HCT116 (cell line): ENCODE measurements around the gene MAGT1. TPM values are rescaled to one million over a fixed set of nuclear protein-coding genes. Genes with fewer than 3 reads are reported as not detected.

Experiments
- ATAC-seq: fragments of 200-7000 bp; cut with Tn5 transposase; 2 replicates; pipeline ENCODE4 v1.9.1; 2020; ENCODE audit warnings: mild to moderate bottlenecking, moderate library complexity
- BruUV-seq: library from RNA; stranded (reverse); fragments of 400-500 nt; replicated peaks from 2 replicates; lab custom pipeline; 2021; lab: Mats Ljungman, UMichigan
- CTCF ChIA-PET: fragments of 300-600 bp; sonication (Branson Sonifier 250); formaldehyde crosslinking; loops from one replicate; lab custom pipeline; 2021; ENCODE audit warnings: antibody characterized with exemption; lab: Charles Lee
- POLR2A ChIA-PET: fragments of 300-600, 350-600 bp; sonication (Branson Sonifier 250); formaldehyde crosslinking; loops from one replicate; lab custom pipeline; 2021; ENCODE audit warnings: antibody characterized with exemption; lab: Charles Lee
- RAD21 ChIA-PET, 2 experiments: fragments of 300-600 bp; sonication (Branson Sonifier 250); formaldehyde crosslinking; loops; one replicate each; lab custom pipeline; 2023; ENCODE audit warnings: low total read pairs in 2 of 2; ENCODE audit not compliant: uncharacterized antibody in 2 of 2, unreplicated experiment in 2 of 2, low non-redundant PET in 1 of 2; lab: Charles Lee
- DNase-seq: peaks from one replicate; pipeline ENCODE4 v3.0.0-alpha.2; 2010; ENCODE audit warnings: low read depth, low spot score
- H2AFZ ChIP-seq: fragments of 200-600 bp; shearing (Covaris generic), sonication (generic); 2 replicates; pipeline ENCODE4 v1.6.1; 2017; ENCODE audit warnings: low read depth, mixed run types, mixed read lengths, antibody characterized with exemption, low read length; ENCODE audit not compliant: poor library complexity, severe bottlenecking
- H3K27ac ChIP-seq: 2 replicates; pipeline ENCODE4 v1.5.1; 2012; ENCODE audit warnings: low read depth, low read length
- H3K27me3 ChIP-seq: fragments of 200-600 bp; sonication (generic); 2 replicates; pipeline ENCODE4 v1.6.1; 2016; ENCODE audit warnings: mixed run types, low read length, mixed read lengths; ENCODE audit not compliant: insufficient read depth
- H3K36me3 ChIP-seq, 2 experiments: fragments of 200-500 bp in 1 of 2; fragments of 200-600 bp in 1 of 2; sonication (Bioruptor generic) in 1 of 2; sonication (generic) in 1 of 2; 2 replicates each; pipeline versions ENCODE4 v1.5.1 to v1.6.1; 2014 to 2016; ENCODE audit warnings: low read length in 2 of 2, inconsistent platforms in 1 of 2, mixed read lengths in 1 of 2, mixed run types in 1 of 2; ENCODE audit not compliant: insufficient read depth in 2 of 2, control insufficient read depth in 1 of 2
- H3K4me1 ChIP-seq, 2 experiments: fragments of 200-600 bp in 1 of 2; sonication (generic) in 1 of 2; 2 replicates each; pipeline versions ENCODE4 v1.5.1 to v1.6.1; 2012 to 2017; ENCODE audit warnings: low read length in 2 of 2, inconsistent platforms in 1 of 2, mild to moderate bottlenecking in 1 of 2, mixed read lengths in 1 of 2, mixed run types in 1 of 2, moderate library complexity in 1 of 2; ENCODE audit not compliant: insufficient read depth in 2 of 2, control insufficient read depth in 1 of 2
- H3K4me2 ChIP-seq: fragments of 200-600 bp; sonication (generic); 2 replicates; pipeline ENCODE4 v1.6.1; 2017; ENCODE audit warnings: mixed run types, low read length, mixed read lengths
- H3K4me3 ChIP-seq, 2 experiments: fragments of 200-600 bp in 1 of 2; sonication (generic) in 1 of 2; replicated peaks in 1 of 2; 2 replicates each; pipeline ENCODE4 v1.5.1; 2011 to 2016; ENCODE audit warnings: low read length in 2 of 2, control low read depth in 1 of 2, low read depth in 1 of 2, mild to moderate bottlenecking in 1 of 2, mixed read lengths in 1 of 2, mixed run types in 1 of 2
- H3K79me2 ChIP-seq: fragments of 200-600 bp; sonication (generic); 2 replicates; pipeline ENCODE4 v1.6.1; 2017; ENCODE audit warnings: mild to moderate bottlenecking, mixed run types, low read length, moderate library complexity, mixed read lengths; ENCODE audit not compliant: insufficient read depth
- H3K9ac ChIP-seq: fragments of 200-600 bp; sonication (generic); 2 replicates; pipeline ENCODE4 v1.6.1; 2016; ENCODE audit warnings: low read length, mixed read lengths
- H3K9me2 ChIP-seq: fragments of 200-600 bp; sonication (generic), shearing (Covaris generic); 2 replicates; pipeline ENCODE4 v1.6.1; 2017; ENCODE audit warnings: mixed run types, mild to moderate bottlenecking, moderate library complexity; ENCODE audit not compliant: insufficient read depth
- H3K9me3 ChIP-seq, 2 experiments: fragments of 200-500 bp in 1 of 2; fragments of 200-600 bp in 1 of 2; sonication (Bioruptor generic) in 1 of 2; sonication (generic) in 1 of 2; 2 replicates each; pipeline ENCODE4 v1.6.1; 2014 to 2017; ENCODE audit warnings: low read length in 2 of 2, mixed read lengths in 2 of 2, inconsistent platforms in 1 of 2, low read depth in 1 of 2, mild to moderate bottlenecking in 1 of 2, mixed run types in 1 of 2, moderate library complexity in 1 of 2; ENCODE audit not compliant: control insufficient read depth in 1 of 2, insufficient read depth in 1 of 2
- H4K20me1 ChIP-seq: fragments of 200-600 bp; sonication (generic), shearing (Covaris generic); 2 replicates; pipeline ENCODE4 v1.6.1; 2017; ENCODE audit warnings: mixed run types, mild to moderate bottlenecking, moderate library complexity; ENCODE audit not compliant: insufficient read depth
- CBX3 ChIP-seq: IDR thresholded peaks from 2 replicates; pipeline ENCODE4 v1.6.1; 2012; ENCODE audit warnings: low read depth
- CEBPB ChIP-seq: IDR thresholded peaks from 2 replicates; pipeline ENCODE4 v1.6.1; 2012; ENCODE audit warnings: low read depth
- CTCF ChIP-seq, 3 experiments: fragments of 200-600 bp in 1 of 3; sonication (generic) in 1 of 3; IDR thresholded peaks in 2 of 3; conservative IDR thresholded peaks in 1 of 3; 2 replicates each; pipeline ENCODE4 v1.5.1; 2012 to 2017; ENCODE audit warnings: low read depth in 2 of 3, low read length in 2 of 3, antibody characterized with exemption in 1 of 3, borderline replicate concordance in 1 of 3, control low read depth in 1 of 3, mild to moderate bottlenecking in 1 of 3, mixed read lengths in 1 of 3, mixed run types in 1 of 3, moderate library complexity in 1 of 3; ENCODE audit not compliant: insufficient read depth in 1 of 3
- EGR1 ChIP-seq: IDR thresholded peaks from 2 replicates; pipeline ENCODE4 v1.6.1; 2012; ENCODE audit warnings: low read depth
- ELF1 ChIP-seq: IDR thresholded peaks from 2 replicates; pipeline ENCODE4 v1.6.1; 2012; ENCODE audit warnings: low read depth, borderline replicate concordance
- EZH2 ChIP-seq: fragments of 200-600 bp; sonication (generic); IDR thresholded peaks from 2 replicates; pipeline ENCODE4 v1.6.1; 2017; ENCODE audit warnings: antibody characterized with exemption, mixed run types
- EZH2phosphoT487 ChIP-seq: fragments of 200-600 bp; IDR thresholded peaks from 2 replicates; pipeline ENCODE4 v1.6.1; 2018; ENCODE audit warnings: antibody characterized with exemption, borderline replicate concordance
- JUND ChIP-seq: IDR thresholded peaks from 2 replicates; pipeline ENCODE4 v1.6.1; 2012
- MAX ChIP-seq: IDR thresholded peaks from 2 replicates; pipeline ENCODE4 v1.6.1; 2012
- POLR2A ChIP-seq: IDR thresholded peaks from 2 replicates; pipeline ENCODE4 v1.7.0; 2011; ENCODE audit warnings: borderline replicate concordance; ENCODE audit not compliant: insufficient read depth, insufficient read length; ENCODE audit errors: extremely low read depth
- POLR2AphosphoS5 ChIP-seq: IDR thresholded peaks from 2 replicates; pipeline ENCODE4 v1.6.1; 2011; ENCODE audit warnings: mild to moderate bottlenecking, low read depth, low read length, moderate library complexity
- RAD21 ChIP-seq: IDR thresholded peaks from 2 replicates; pipeline ENCODE4 v1.6.1; 2012; ENCODE audit warnings: low read depth, mild to moderate bottlenecking
- SIN3A ChIP-seq: IDR thresholded peaks from 2 replicates; pipeline ENCODE4 v1.6.1; 2012; ENCODE audit warnings: low read depth
- SP1 ChIP-seq: IDR thresholded peaks from 2 replicates; pipeline ENCODE4 v1.6.1; 2012; ENCODE audit warnings: low read depth
- SRF ChIP-seq: IDR thresholded peaks from 2 replicates; pipeline ENCODE4 v1.6.1; 2012; ENCODE audit warnings: low read depth
- TCF7L2 ChIP-seq: IDR thresholded peaks from 2 replicates; pipeline ENCODE4 v1.7.0; 2011; ENCODE audit warnings: borderline replicate concordance, inconsistent platforms; ENCODE audit not compliant: insufficient read depth, insufficient read length; ENCODE audit errors: extremely low read depth
- YY1 ChIP-seq: IDR thresholded peaks from 2 replicates; pipeline ENCODE4 v1.6.1; 2011; ENCODE audit warnings: low read length, low read depth, moderate library complexity, mild to moderate bottlenecking; ENCODE audit not compliant: insufficient replicate concordance; ENCODE audit errors: extremely low read depth
- ZBTB33 ChIP-seq: IDR thresholded peaks from 2 replicates; pipeline ENCODE4 v1.6.1; 2011; ENCODE audit warnings: mild to moderate bottlenecking, low read length, moderate library complexity; ENCODE audit not compliant: insufficient replicate concordance; ENCODE audit errors: extremely low read depth
- ZNF274 ChIP-seq: fragments of 200-500 bp; sonication (Bioruptor generic); IDR thresholded peaks from 2 replicates; pipeline ENCODE4 v1.6.1; 2014; ENCODE audit warnings: mild to moderate bottlenecking, low read depth, low read length, inconsistent platforms
- intact Hi-C: fragments of 100-400 bp; cut with micrococcal nuclease; formaldehyde crosslinking; loops from 2 replicates; pipeline ENCODE4 v1.10.0; 2022
- total RNA-seq: library from RNA; stranded (reverse); gene quantifications from one replicate; pipeline ENCODE4 v1.2.1, GENCODE V29; 2021; ENCODE audit not compliant: unreplicated experiment

The MAGT1 gene
- total RNA-seq, 1 experiment from 2014 or later: 39.5 TPM

GRCh38 chrX:77900688-77901087 lies 5.5 kb upstream of the MAGT1 start (continued):
- no peak for TF ChIP-seq SRF
- no peak for TF ChIP-seq CEBPB
- TF ChIP-seq ELF1: no peak

GRCh38 chrX:77899081-77899828 lies 4.0 kb upstream of the MAGT1 start, which contains the start of gene COX7B:
Gene COX7B, plus strand, starts transcription at chrX:77899468. Its CDS starts 86 bp downstream, at chrX:77899554.
- Histone ChIP-seq H3K9me3 (no peaks in the 10 kb centered on the region), H3K36me3 (peaks cover 0 to 7% of the 10 kb centered on the region in 2 experiments; a peak in 2 of 4 replicates), H3K79me2 (peaks cover 52% of the 10 kb centered on the region), H3K4me1 (peaks cover 0 to 11% of the 10 kb centered on the region in 2 experiments; a peak in 3 of 4 replicates), H3K9me2 (no peaks in the 10 kb centered on the region), H3K27me3 (no peaks in the 10 kb centered on the region), H4K20me1 (no peaks in the 10 kb centered on the region), H3K4me2 (peak within 1 kb of the TSS; percentile 75), H2AFZ (no peak within 1 kb of the TSS), H3K4me3 (peak within 1 kb of the TSS; percentile 77 to 81), H3K9ac (peak within 1 kb of the TSS; percentile 93), H3K27ac (peak within 1 kb of the TSS; percentile 71)
- peak; percentile 94 for DNase-seq
- ATAC-seq: peak; percentile 72
- no TSS peak for BruUV-seq
- ChIA-PET RAD21 (interaction anchor here in 1 of 2 experiments (0.8 kb wide), 1 partner anchor 125 kb away, joined by 3 read pairs; no protein-coding TSS in a partner anchor), CTCF (interaction anchor here (0.8 to 2.7 kb wide), 3 partner anchors 10 to 130 kb away, joined by 3 to 9 read pairs (median 6); partner anchors contain the start of gene ATP7A), POLR2A (interaction anchor here (0.6 to 1.2 kb wide), 5 partner anchors 8 to 125 kb away, joined by 3 to 7 read pairs (median 3); partner anchors contain the start of gene ATP7A)
- intact Hi-C loops: loop anchor here (5.0 kb wide), 3 partner anchors 112 to 203 kb away; partner anchors contain the start of genes ATRX and PGK1
- TF ChIP-seq CBX3 (peak; percentile 66; the same call in 1 of the 2 replicates), CEBPB (no peak), EZH2 (no peak), SIN3A (peak; percentile 76), POLR2A (peak; percentile 46), RAD21 (peak; percentile 49), ZBTB33 (peak; percentile 99), ZNF274 (no peak), JUND (no peak), EGR1 (0 out of 2 replicates have a peak, but pooled peaks have one; percentile 38), YY1 (peak; percentile 88), EZH2phosphoT487 (no peak), MAX (no peak), TCF7L2 (no peak), POLR2AphosphoS5 (peak; percentile 88), SP1 (peak; percentile 71), CTCF (IDR thresholded peaks at IDR 0.05 in 2 of 3, conservative IDR thresholded peaks at IDR 0.05 in 1 of 3; ENCODE audit: borderline replicate concordance in 1 of 3, insufficient read depth in 1 of 3, low read depth in 2 of 3, low read length in 2 of 3) (peak; percentile 12 to 43 (median 39); a peak in 5 of 6 replicates)
